Activated CD4-positive, alpha-beta T cell treated with anti-CD3 and anti-CD28 coated beads, Interleukin-2, amount 50 U/mL, for 48 hours (primary cell): ENCODE results near the gene DUSP22.
"Not testable (repeated sequence)": the region's sequence is repeated elsewhere in the genome, so short reads cannot be mapped to it uniquely, and the experiment has no call there.

Source experiments
- DNase-seq, 2 experiments: peaks; one replicate each; pipeline ENCODE4 v3.0.0-alpha.2; 2020

The DUSP22 gene

DNA sequence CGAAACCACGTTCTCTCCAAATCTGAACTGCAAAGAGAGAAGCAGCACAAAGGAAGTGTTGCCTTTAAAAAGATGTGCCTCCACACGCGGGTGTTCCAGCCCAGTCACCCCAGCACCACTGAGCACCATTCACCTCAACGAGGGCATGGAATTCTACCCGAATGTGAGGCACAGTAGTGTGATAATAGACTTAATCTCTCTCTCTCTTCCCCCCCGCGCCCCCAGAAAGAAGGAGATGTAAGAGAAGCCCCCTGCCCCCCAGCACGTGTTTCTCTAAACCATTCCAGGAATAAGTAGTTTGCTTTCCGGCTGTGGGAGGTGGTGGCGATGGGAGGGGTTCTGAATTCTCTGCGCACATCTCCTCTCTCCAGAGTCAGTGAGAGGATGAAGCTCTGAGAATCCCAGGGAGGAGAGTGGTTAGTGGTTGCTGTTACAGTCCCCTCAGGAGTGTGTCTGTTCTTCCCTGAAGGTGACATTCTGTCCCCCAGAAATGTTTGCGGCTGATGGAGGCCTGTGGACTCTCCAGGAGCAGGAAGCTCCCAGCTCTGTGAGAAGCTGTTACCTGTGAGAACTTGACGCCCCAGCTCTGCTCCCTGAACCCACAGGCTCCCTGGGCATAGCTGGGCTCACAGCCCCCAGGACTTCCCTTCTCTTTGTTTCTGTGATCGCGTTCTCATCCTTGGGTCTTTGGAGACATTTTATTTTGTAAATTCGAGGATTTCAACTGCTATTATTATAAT is 75.8 kb downstream of the DUSP22 start:
- DNase-seq, result no peak

DNA sequence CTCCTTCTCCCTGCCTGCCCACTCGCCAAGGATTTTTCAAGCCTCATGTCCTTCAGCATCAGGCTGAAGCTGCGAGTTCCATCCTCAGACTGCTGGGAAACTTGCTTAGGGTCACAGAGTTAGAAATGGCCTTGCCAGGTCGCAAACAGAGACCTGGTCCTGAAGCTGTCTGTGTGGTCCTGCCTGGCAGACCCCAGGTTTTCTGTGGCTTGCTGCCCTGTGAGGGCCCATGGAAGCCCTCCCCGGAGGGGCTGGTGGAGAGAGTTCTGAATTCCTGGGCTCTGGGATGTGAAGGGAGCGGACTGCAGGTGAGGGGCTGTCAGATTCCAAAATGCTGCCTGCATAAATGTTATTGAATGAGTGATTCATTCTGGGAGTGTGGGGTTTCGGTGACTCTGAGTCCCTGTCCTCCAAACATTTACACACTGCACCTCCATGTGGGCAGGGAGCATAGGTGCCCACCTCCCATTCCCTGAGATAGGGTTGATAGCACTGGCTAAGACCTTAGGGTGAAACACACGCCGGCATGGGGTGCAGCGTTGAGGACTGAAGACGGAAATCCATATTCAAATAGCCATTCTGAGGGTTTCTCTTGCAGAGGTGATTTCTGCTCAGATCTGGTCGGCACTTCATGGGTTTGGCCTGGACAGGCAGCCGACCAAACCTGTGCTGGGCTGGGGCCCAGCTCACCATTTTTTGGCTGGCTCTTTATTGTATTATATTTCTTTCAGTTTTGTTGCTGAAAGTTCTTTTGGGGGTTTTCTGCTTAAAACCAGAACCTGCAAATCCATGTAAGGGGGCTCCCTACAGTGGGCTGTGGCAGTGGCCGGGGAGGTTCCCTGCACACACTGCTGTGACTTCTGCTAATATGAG is 77.5 kb downstream of the DUSP22 start:
- no peak for DNase-seq

DNA sequence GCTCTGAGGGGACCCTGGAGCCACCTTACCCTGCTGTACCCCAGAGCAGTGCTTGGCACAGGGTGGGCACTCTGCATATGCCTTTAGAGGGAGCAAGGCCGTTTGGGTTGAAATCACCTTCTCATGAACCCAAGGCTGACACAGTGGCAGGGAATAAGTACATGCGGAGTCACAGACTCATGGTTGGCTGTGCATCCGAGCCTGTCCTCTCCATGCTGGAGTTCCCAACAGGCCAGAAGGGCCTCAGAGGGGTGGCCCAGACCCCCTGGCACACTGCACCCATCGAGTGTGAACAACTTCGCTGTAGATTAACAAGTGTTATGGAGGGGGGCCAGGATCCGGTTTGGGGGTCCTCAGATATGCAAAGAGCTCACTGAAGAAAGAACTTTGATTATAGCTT is 78.3 kb downstream of the DUSP22 start:
- DNase-seq, result no peak

DNA sequence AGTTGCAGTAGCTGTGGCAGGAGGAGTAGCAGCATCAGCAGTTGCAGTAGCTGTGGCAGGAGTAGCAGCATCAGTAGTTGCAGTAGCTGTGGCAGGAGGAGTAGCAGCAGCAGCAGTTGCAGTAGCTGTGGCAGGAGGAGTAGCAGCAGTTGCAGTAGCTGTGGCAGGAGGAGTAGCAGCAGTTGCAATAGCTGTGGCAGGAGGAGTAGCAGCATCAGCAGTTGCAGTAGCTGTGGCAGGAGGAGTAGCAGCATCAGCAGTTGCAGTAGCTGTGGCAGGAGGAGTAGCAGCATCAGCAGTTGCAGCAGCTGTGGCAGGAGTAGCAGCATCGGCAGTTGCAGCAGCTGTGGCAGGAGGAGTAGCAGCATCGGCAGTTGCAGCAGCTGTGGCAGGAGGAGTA is 79.6 kb downstream of the DUSP22 start:
- not testable (repeated sequence) for DNase-seq

DNA sequence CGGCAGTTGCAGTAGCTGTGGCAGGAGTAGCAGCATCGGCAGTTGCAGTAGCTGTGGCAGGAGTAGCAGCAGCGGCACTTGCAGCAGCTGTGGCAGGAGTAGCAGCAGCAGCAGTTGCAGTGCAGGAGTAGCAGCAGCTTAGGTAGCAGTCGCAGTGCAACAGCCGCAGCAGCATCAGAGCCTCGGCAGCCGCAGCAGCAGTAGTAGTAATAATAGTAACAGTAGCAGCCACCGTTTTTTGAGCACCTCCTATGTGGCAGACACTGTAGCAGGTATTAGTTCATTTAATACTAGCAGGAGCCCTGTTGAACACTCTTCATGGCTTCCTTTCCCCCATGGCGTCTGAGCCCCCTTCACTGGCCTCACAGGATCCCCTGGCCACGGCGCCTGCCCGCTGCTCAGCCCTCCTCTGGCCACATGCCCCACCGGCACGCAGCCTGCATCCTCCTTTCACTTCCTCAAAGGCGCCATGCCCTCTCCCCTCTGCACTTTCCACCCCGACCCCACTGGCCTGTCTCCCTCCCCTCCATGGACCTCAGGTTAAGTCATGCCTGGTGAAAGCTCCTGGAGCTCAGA is 80.1 kb downstream of the DUSP22 start:
- no peak for DNase-seq

DNA sequence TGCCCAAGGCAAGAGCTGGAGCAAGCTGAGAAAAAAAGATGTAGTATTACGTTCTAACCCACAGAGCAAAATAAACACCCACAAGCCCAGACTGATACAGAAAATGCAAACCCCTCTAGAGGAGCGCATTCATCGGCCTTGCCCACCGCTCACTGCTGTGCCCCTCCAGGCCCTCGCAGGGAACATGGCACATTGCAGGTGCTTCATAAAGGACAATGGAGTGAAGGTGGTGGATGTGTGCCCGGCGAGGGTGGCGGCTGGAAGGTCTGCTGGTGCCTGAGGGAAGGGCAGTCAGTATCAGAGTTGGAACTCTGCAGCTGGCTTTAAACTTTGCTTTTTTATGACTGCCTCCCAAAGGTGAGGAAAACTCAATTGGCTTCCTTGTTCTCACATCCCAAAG is 80.7 kb downstream of the DUSP22 start:
- DNase-seq, result no peak

DNA sequence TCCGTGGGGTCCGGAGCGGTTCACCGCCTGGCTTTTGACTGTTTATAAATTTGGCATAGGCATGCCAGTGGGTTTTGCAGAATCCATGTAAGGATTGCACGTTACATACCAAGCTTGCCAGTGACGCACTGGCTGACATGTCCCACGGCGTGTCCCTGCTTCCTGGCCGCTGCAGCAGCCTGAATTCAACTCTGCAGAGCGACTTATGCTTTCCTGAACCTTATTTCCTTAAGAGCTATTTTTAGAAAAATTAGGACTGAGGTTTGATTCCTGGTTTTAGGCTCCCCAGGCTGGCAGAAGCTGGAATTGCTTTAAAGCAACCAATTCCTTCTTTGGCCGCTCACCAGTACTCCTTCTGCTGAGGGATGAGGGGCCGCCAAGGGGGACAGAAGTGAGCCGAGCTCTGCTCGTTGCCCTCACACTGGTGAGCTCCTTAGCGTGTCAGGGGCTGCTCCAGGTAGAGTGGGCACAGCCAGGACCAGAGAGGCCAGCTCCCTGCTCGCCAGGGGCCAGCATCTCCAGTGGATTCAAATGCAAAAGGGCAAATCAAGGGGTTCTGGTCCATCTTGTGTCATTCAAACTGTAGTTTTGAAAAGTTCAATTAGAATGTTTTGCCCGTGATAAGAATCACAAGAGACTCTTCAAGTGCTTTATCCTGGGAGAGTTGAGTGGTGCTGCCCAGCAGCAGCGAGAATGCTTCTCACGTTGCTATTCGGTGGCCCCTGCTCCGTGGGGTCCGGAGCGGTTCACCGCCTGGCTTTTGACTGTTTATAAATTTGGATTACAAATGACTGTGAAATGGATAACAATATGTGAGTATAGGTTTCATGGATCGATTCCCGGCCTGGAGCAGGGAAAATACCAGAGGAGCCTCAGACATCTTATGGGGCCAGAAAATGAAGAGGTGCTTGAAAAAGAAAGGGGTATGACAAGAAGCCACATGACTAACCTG is 81.8 kb downstream of the DUSP22 start:
- DNase-seq, result no peak

DNA sequence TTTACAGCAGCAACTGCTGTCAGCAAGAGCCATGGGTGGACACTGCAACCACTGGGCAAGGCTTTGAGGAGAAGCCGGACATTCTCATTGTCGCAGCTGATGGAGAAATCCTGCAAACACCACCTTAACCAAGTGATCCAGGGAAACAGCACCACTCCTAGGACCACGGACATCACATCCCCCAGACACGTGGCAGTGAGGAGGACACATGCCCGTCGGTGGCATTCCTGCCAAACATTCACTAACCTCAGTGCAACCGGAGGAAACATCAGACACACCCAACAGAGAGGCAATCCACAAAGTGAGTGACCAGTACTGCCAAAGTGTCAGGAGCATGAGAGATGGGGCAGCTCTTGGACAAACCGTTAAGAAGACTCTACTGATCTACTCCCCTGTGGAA is 82.7 kb downstream of the DUSP22 start:
- no peak for DNase-seq

DNA sequence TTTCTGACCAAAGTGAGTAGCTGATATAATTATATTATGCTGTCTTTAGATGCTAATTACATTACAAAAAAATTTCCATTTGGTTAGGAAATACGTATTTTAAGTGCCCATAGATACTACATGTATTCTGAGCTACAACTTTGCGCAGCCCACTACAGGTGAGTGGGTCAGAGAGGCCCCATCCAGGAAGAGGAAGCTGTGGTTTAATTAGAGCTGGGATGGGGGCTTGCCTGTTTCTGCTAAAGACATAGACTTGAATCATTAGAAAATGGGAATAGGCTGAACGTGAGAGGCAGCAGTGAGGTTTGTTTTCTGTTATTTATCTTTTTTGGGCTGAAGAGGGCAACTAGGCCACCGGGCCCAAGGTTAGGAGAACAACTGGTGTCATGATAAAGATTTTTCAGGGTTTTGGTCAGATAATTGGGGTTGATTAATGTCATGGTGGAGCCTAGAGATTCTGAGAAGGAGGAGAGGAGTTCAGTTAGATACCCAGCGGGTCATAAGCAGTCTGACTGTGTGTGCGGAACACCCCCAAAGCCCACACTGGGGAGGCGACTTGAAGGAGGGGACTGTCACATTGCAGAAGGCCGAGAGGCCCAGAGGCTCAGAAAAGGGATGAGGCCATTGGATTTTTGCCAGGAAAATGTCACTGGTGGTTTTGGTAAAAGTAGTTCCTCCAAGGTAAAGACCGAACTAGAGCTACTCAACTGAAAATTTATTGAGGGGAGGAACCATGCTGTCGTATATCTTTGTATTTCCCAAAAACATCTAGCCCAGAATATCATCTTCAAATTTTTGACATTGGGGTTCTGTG is 84.7 kb downstream of the DUSP22 start:
- DNase-seq, result no peak

DNA sequence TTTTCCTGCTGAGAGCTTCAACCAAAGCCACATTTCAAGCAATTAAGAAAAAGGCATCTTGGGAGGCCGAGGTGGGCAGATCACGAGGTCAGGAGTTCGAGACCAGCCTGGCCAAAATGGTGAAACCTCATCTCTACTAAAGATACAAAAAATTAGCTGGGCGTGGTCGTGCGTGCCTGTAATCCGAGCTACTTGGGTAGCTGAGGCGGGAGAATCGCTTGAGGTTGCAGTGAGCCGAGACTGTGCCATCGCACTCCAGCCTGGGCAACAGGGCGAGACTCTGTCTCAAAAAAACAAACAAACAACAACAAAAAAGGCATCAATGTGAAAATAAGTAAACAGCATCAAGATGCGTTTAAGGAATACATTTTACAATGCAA is 85.3 kb downstream of the DUSP22 start:
- not testable (repeated sequence) for DNase-seq

DNA sequence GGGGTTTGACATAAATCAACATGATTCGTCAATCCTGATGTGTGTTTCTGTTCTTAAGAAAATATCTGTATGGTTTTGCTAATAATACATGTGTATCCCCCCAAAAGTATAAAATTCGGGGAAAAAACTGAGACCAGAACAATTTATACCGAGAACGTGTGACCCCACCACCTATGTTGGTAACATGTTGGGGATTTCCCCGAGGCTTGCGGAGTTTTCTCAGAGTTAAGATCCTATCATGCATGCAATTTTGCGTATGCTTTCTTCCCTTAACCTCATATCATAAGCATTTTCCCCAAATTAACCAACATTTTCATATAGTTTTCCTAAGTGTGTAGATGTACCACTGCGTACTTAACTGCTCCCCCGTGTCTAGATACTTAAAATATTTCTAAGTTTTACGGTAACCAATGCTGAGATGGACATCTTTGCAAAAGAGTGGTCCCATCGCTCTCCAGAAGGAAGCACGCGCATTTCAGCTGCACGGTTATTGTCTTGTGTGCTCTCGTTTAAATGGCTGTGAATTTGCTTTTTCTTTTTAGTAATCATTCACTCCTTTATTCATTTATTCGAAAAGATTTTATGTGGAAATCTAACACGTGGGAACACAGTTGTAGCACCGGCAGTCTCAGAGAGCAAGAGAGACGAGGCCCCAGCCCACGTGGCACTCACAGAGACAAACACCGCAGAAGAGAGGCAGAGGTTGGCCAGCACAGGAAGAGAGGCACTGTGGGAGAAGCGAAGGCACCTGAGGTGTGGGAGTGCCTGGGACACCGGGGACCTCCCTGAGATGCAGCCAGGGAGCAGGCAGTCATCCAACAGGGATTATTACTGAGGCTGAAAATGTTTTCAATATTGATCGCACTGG is 86.0 kb downstream of the DUSP22 start:
- DNase-seq, result no peak

DNA sequence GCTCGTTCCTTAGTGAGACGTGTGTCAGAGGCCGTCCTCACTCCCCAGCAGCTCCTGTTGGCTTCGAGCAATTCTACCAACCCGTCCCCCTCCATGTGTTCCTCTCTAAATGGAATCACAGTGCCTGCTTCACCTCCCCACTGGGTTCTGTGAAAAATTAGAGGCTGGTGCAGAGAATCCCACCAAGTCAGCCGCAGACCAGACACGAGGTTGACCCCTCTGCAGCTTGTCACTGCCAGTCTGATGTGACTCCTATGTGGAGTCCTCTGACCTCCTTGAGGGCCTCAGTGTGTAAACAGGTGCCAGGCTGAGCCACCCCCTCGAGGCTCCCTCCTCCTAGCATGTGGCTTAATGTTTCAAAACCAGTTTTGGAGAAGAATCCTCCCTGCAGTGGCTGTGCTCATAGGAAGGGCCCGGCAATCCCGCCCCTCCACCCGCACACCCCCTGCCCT is 86.7 kb downstream of the DUSP22 start:
- DNase-seq, result no peak

DNA sequence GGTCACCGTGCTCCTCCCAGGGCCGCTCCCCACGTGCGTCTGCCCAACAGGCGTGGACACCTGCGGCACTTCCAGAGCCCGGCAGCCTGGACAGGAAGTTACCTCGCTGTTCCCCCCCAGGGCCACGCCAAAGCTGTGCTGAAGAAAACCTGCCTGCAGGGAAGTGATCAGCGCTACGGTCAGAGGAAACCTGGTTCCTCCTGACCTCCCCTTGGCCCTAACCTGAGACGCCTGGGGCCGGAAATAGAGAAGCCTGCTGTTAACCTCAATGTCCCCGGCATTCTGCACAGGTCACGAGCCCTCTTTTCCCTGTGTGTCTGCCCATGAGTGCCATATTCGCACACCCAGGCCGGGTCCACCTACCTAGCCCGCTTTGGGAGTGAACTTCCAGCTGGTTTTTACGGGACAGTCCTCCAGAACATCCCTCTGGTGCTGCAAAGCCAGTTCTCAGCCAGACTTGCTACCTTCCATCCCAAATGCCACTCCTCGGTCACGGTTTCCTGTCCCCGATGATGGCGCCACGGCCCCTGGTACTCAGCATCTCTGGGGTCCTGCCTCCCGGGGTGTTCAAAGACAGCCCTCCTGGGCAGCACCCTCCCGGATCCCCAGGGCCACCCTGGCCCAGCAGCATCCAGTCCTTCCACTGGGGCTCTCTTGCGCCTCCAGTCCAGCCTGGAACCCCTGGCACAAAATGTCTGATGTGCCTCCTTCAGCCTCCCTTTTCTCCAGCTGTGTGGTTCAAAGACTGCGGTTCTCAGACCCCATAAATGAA is 87.3 kb downstream of the DUSP22 start:
- no peak for DNase-seq

DNA sequence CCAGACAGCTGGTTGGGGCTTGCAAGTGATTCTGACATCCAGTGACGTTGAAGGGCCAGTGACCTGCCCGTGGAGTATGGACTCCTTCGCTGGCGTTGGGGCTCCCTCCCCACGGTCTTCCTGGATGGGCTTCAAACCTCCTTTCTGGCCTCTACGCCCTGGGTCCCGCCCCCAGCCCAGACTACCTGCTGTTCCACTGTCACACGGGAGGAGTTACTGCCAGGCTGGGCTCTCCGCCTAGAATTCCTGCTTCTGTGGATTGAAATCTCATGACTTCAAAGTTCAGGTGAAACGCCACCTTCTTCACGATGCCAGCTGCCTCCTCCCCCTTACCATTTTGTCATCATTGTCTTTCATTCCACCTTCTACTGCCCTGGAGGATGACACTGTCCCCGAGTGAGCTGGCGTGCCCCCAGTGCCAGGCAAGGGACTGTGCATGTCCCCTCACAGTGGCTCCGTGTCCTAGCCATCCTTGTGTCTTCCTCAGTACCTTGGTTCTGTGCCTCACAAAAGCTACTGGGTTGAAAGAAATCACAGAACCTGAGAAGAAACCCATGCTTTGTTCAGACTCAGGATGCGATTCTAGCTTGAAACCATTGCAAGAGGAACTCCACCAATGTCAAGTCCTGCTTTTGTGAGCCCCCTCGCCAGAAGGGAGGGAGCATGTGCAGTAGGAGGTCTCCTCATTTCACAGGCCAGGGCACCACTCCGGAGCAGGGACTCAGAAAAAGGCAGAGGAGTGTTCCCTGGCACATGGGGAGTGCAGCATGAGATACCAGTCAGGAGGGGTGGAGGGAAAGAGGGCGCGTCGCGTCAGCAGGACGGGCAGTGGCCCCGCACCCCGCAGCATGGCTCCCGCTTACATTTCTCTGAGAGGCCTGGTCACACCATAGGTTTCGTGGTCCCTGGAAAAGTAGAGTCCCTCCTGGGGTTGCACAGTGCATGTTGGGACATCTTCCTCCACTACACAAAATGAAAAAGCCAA is 88.2 kb downstream of the DUSP22 start:
- no peak for DNase-seq

DNA sequence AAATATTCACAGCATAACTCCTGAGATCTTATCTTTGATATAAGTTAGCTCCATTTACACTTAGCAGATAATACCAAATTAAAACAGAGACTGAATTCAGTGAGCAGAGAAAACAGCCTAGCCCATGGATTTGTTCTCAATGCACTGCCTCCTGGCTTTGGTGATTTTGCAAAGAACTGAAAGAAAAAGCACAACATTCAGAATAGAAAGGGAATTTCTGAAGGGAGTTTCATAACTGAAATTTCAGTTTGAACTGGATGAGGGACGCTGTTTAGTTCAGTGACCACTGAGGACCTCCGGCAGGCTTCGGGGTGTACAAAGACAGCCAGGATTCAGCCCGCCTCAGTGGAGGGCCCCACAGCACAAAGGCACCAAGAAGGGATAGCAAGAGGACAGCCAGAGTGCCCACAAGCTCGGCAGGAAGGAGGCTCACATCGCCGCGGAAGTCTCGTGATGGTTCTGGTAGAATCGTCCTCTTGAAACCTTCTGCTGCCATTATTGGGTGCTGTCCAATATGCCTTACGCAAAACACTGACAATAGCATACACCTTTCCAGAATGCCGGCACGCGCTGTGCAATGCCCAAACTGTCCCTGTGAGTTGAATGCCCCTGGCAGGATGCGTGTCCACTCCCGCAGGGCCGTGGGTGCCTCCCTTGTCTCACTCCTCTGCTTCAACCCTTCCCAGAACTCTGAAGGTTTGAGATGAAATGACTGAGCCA is 89.6 kb downstream of the DUSP22 start:
- no peak for DNase-seq

DNA sequence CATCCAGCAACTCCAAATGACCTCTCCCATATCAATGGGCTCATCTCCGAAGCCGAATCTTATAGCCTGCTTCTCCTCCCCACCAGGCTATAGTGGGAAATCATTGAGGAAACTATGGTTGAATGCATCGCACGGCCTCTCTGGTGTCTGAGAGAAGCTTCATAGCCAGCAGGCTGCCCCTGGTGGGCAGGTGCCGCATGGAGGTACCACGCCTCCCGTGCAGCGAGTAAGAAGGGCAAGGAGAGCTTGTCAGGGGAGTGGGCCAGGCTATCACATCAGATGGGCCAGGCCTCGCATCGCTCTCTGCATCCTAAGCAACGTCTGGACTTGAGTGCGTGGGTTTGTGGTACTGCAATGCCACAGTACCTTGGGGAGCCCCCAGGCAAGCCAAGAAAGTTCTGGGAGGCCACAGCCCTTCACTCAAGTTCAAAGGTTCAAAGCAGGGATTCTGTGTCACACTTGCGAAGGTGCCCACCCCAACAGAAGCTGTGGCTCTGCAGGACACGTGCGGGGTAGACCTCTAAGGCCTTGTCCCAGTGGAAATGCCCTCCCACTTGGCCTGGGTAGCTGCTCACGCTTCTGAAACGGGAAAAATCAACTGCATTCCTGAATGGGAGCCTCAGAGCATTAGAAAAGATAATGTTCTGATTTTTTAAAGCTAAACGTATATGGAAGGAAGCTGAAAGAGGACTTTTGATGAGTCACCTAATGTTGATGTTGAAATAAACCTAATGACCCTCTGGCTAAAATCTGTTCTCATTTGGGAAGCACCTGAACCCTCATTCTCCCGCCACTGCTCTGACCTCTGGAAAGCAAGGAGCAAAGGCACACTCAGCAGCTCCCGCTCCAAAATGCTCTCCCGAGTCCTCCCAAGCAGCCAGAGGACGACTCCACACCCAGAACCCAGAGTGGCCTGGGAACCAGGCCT is 90.9 kb downstream of the DUSP22 start:
- no peak for DNase-seq

DNA sequence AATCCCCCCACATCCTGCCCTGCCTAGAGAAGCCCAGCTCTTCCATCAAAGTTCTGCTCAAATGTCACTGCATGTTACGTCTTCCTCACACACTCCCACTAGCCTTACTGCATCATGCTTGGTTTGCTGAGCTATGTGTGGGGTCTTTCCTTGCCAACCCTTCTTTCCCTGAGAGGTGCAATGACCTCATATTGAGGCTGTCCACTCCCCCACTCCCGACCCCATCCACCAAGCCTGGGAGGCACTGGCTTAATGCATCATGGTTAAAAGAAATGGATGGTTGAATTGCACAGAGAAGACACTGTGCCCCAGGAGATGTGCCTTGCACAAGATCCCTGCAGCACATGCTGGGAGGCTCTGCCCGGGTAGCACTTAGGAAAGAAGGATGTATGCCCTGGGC is 91.6 kb downstream of the DUSP22 start:
- DNase-seq, result no peak
